Left renal pelvis (tissue), 4 donors: ENCODE measurements around the gene ELK4. TPM values are rescaled to one million over a fixed set of nuclear protein-coding genes. Genes with fewer than 3 reads are reported as not detected.
A peak's percentile ranks its signal among the peaks of the same experiment; 100 is the strongest.

Source experiments
- DNase-seq, 4 donors: peaks; one replicate each; pipeline ENCODE4 v3.0.0-alpha.2; 2013; ENCODE audit warnings: low read depth in 4 of 4, low spot score in 3 of 4
- polyA plus RNA-seq, 4 donors: library from polyadenylated mRNA; unstranded; fragments of 120-200 nt; gene quantifications; one replicate each; pipeline ENCODE4 v1.2.1, GENCODE V29; 2013; ENCODE audit not compliant: insufficient read length in 4 of 4

Gene ELK4
- polyA plus RNA-seq, 4 donors: 18.7 to 24.0 (median 21.8) TPM

GRCh38 chr1:205597691-205598314 lies 34.0 kb downstream of the ELK4 start:
- peak in 1 of 4 donors; percentile 51 for DNase-seq

GRCh38 chr1:205596876-205597275 lies 34.9 kb downstream of the ELK4 start:
- no peak for DNase-seq

GRCh38 chr1:205595861-205596260 lies 36.0 kb downstream of the ELK4 start:
- no peak for DNase-seq

GRCh38 chr1:205595435-205595834 lies 36.4 kb downstream of the ELK4 start:
- no peak for DNase-seq

GRCh38 chr1:205594846-205595245 lies 37.0 kb downstream of the ELK4 start:
- DNase-seq: no peak

- no peak for DNase-seq
Observed at GRCh38 chr1:205593967-205594366, 37.8 kb downstream of the ELK4 start.

GRCh38 chr1:205593532-205593931 lies 38.3 kb downstream of the ELK4 start:
- DNase-seq: no peak

GRCh38 chr1:205592443-205593003 lies 39.3 kb downstream of the ELK4 start:
- no peak for DNase-seq

- DNase-seq: peak in 3 of 4 donors; percentile 61 to 72 (median 67)
Observed at GRCh38 chr1:205591522-205592351, 40.1 kb downstream of the ELK4 start.

- no peak for DNase-seq
Observed at GRCh38 chr1:205590777-205591513, 40.9 kb downstream of the ELK4 start.

- DNase-seq: no peak
Observed at GRCh38 chr1:205590457-205590768, 41.4 kb downstream of the ELK4 start.

GRCh38 chr1:205589618-205590456 lies 42.0 kb downstream of the ELK4 start:
- DNase-seq: no peak

GRCh38 chr1:205589046-205589445 lies 42.8 kb downstream of the ELK4 start:
- DNase-seq: no peak

- no peak for DNase-seq
Observed at GRCh38 chr1:205588636-205589035, 43.2 kb downstream of the ELK4 start.

- DNase-seq: no peak
Observed at GRCh38 chr1:205587581-205587980, 44.2 kb downstream of the ELK4 start.

GRCh38 chr1:205585835-205586785 lies 45.7 kb downstream of the ELK4 start:
- DNase-seq: no peak

- DNase-seq: no peak
Observed at GRCh38 chr1:205585169-205585834, 46.5 kb downstream of the ELK4 start.

GRCh38 chr1:205584732-205585131 lies 47.1 kb downstream of the ELK4 start:
- DNase-seq: no peak
